ENCODE measurements around the gene ATF7IP2.
"Not testable (repeated sequence)": the region's sequence is repeated elsewhere in the genome, so short reads cannot be mapped to it uniquely, and the experiment has no call there.

ATF7IP2 gene, protein sequence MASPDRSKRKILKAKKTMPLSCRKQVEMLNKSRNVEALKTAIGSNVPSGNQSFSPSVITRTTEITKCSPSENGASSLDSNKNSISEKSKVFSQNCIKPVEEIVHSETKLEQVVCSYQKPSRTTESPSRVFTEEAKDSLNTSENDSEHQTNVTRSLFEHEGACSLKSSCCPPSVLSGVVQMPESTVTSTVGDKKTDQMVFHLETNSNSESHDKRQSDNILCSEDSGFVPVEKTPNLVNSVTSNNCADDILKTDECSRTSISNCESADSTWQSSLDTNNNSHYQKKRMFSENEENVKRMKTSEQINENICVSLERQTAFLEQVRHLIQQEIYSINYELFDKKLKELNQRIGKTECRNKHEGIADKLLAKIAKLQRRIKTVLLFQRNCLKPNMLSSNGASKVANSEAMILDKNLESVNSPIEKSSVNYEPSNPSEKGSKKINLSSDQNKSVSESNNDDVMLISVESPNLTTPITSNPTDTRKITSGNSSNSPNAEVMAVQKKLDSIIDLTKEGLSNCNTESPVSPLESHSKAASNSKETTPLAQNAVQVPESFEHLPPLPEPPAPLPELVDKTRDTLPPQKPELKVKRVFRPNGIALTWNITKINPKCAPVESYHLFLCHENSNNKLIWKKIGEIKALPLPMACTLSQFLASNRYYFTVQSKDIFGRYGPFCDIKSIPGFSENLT

DNA sequence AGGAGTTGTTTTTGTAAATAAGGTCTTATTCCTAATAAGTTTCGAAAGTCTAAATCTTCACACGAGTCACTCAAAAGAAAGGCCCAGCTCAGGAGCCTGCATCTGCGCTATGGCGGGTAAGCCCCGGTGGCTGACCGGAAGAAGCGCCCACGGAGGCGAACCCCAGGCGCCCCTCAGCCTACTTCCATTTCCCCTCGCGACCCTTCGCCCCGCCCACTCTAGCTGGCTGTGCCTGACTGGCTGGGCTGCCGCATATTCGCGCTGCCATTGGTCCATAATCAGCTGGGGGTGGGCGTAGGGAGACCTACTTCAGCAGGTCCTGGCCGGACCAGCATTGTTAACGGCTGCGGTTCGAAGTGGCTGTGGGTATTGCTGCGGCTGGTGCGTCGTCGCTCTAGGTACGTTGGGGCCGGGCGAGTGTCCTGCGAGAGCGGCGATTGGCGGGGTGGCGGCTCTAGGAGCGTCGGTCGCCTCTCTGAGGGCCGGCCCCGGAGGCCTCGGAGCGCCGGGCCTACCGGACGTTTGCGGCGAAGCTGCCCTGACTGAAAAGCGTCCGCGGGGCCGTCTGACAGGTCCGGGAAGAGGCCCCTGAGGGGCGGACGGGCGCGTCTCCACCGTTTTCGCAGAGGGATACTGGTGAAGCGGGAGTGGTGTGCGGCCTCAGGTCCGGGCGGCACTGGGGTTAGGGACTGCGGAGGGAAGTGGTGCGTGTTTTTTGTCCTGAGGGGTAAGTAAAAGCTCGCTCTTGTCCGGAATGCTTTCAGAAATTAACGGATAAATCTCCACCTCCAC is at the start of gene ATF7IP2:
TSS of gene ATF7IP2 (plus strand) at position 337 of the 792 bp plus-strand sequence. CDS start 44,560 bp downstream, outside the sequence.
- H3K27ac ChIP-seq (ENCODE audit: low read depth, low read length), result no peak within 1 kb of the TSS
- H3K4me1 ChIP-seq (ENCODE audit: insufficient read depth, low read length), result peaks cover 11% of the 10 kb centered on the region
- no peaks in the 10 kb centered on the region for H3K36me3 ChIP-seq (ENCODE audit: insufficient read depth, low read length)
- peak within 1 kb of the TSS; percentile 82 to 83 for H3K4me3 ChIP-seq (ENCODE audit: low read depth in 1 of 2, low read length in 2 of 2)
- no peaks in the 10 kb centered on the region for H3K27me3 ChIP-seq (ENCODE audit: control insufficient read depth in 1 of 2, insufficient read depth in 2 of 2, low read length in 2 of 2)
- H3K9me3 ChIP-seq (ENCODE audit: low read length), result no peaks in the 10 kb centered on the region
- peak within 1 kb of the TSS; percentile 68 for H3K9ac ChIP-seq (ENCODE audit: low read length)

DNA sequence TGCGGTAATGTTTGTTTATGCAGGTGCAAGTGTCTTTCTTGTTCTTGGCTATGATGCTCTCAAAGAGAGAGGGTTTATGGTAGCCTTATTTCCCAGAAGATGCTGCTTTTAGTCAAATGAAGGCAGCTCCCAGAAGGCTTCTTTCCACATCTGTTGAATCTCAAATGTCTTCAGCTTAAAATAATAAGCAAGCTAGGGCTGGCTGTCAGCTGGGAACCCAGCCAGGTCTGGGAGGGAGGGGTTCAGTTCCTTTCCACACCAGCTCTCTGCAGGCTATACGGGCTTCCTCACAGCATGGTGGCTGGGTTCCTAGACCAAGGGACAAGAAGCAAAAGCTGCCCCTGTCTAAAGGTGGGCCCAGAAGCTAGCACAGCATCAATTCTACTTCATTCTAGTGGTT is 47.4 kb upstream of the ATF7IP2 start:
- H3K27me3 ChIP-seq (ENCODE audit: control insufficient read depth in 1 of 2, insufficient read depth in 2 of 2, low read length in 2 of 2), result no peaks in the 10 kb centered on the region
- H3K9me3 ChIP-seq (ENCODE audit: low read length), result no peaks in the 10 kb centered on the region
- H3K36me3 ChIP-seq (ENCODE audit: insufficient read depth, low read length), result no peaks in the 10 kb centered on the region
- no peak overlapping the region for H3K4me3 ChIP-seq (ENCODE audit: low read depth in 1 of 2, low read length in 2 of 2)
- H3K27ac ChIP-seq (ENCODE audit: low read depth, low read length), result no peak overlapping the region
- no peaks in the 10 kb centered on the region for H3K4me1 ChIP-seq (ENCODE audit: insufficient read depth, low read length)
- H3K9ac ChIP-seq (ENCODE audit: low read length), result no peak overlapping the region

DNA sequence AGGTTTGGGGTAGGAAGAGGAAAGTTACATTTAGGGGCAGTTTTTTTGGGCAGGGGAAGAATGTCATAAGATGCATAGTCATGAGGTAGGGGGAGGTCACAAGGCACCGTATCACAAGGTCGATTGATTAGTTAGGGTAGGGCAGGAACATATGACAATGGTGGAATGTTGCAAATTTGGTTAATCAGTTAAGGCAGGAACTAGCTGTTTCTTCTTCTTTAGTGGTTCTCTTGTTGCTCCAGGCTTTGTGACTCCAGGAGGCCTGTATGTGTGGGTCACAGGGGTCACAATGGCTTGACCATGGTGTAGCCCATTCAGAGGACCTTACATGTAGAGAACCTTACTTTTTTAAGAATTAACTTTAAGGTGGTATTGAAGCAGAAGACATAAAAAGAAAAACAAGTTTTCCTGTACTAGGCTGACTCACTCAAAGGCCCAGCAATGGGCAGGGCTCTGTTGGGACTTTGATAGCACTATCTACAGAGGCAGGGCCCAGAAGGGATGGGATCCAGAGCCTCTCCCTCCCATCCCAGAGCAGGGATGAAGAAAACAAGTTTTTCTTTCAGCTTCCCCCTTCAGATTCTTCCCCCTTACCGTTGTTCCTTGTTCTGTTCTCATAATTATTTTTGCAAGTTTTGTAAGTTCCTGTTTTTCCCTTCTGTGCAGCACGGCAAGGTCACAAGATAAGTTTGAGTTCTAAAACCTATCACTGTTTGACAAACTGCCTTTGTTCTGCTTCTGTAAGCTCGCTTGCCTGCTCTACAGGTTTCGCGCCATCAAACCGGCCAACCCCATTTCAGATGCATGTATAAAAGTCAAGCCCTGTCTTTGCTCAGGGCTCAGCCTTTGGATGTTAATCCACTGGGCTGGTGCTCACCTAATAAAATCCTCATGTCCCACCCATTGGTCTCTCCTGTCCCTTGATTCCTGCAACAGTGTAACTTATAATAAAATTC is 45.8 kb upstream of the ATF7IP2 start:
- Histone ChIP-seq H3K36me3 (ENCODE audit: insufficient read depth, low read length) (no peaks in the 10 kb centered on the region), H3K9me3 (ENCODE audit: low read length) (peaks cover 3% of the 10 kb centered on the region), H3K27ac (ENCODE audit: low read depth, low read length) (no peak overlapping the region)

DNA sequence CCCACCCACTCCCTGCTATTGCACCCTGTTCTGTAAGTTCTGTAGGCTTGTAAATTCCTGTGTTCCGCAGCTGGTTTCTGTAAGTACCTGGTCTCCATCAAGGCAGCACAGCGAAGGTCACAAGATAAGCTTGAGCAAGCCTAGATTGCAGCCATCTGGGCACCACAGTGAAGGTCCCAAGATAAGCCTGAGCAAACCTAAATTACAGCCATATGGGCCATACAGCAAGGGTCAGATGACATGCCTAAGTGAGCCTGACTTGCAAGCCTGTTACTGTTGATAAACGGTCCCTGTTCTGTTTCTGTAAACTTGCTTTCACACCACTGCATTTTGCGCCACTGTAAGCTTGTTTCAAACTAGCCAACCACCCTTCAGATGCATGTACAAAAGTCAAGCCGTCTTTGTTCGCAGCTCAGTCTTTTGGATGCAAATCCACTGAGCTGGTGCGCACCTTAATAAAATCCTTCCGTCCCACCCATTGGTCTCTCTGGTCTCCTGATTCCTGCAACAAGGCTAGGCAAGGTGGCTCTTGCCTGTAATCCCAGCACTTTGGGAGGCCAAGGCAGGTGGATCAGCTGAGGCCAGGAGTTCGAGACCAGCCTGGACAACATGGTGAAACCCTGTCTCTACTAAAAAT is 42.6 kb upstream of the ATF7IP2 start:
- H3K4me3 ChIP-seq (ENCODE audit: low read depth in 1 of 2, low read length in 2 of 2), result no peak overlapping the region
- H3K9me3 ChIP-seq (ENCODE audit: low read length), result peaks cover 3% of the 10 kb centered on the region

More for the DNA sequence above, 45.8 kb upstream of the ATF7IP2 start:
- H3K27me3 ChIP-seq (ENCODE audit: control insufficient read depth in 1 of 2, insufficient read depth in 2 of 2, low read length in 2 of 2), result no peaks in the 10 kb centered on the region
- no peak overlapping the region for H3K9ac ChIP-seq (ENCODE audit: low read length)
- H3K4me1 ChIP-seq (ENCODE audit: insufficient read depth, low read length), result no peaks in the 10 kb centered on the region
- H3K4me3 ChIP-seq (ENCODE audit: low read depth in 1 of 2, low read length in 2 of 2), result no peak overlapping the region

DNA sequence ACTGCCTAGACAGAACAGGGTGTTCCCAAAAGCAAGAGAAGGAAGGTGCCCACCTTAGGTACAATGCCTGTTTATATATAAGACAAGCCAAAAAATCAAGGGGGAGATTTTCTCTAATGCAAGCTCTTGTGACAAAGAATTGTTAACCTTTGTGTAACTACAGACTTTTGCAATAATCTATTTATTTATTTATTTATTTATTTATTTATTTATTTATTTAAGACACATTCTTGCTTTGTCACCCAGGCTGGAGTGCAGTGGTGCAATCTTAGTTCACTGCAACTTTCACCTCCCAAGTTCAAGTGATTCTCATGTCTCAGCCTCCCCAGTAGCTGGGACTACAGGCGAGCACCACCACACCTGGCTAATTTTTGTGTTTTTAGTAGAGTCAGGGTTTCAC is 41.2 kb upstream of the ATF7IP2 start:
- H3K27me3 ChIP-seq (ENCODE audit: control insufficient read depth in 1 of 2, insufficient read depth in 2 of 2, low read length in 2 of 2); H3K9me3 ChIP-seq (ENCODE audit: low read length); H3K4me1 ChIP-seq (ENCODE audit: insufficient read depth, low read length); H3K9ac ChIP-seq (ENCODE audit: low read length); H3K36me3 ChIP-seq (ENCODE audit: insufficient read depth, low read length); H3K4me3 ChIP-seq (ENCODE audit: low read depth in 1 of 2, low read length in 2 of 2); H3K27ac ChIP-seq (ENCODE audit: low read depth, low read length): not testable (repeated sequence)

More for the DNA sequence above, 42.6 kb upstream of the ATF7IP2 start:
- Histone ChIP-seq H3K9ac (ENCODE audit: low read length) (no peak overlapping the region), H3K4me1 (ENCODE audit: insufficient read depth, low read length) (no peaks in the 10 kb centered on the region), H3K27me3 (ENCODE audit: control insufficient read depth in 1 of 2, insufficient read depth in 2 of 2, low read length in 2 of 2) (no peaks in the 10 kb centered on the region), H3K36me3 (ENCODE audit: insufficient read depth, low read length) (no peaks in the 10 kb centered on the region), H3K27ac (ENCODE audit: low read depth, low read length) (no peak overlapping the region)

DNA sequence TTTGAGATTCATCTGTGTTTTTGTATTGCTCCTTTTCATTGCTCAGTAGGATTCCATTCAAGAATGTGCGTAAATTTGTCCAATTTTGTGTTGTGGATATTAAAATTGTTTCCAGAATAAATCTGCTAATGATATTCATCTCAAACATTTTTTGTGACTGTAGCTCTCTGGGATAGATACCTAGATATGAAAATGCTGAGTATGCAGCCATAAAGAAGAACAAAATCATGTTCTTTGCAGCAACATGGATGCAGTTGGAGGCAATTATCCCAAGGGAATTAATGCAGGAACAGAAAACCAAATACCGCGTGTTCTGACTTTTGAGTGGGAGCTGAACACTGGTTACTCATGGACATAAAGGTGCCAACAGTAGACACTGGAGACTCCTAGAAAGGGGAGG is 40.2 kb upstream of the ATF7IP2 start:
- Histone ChIP-seq H3K4me3 (ENCODE audit: low read depth in 1 of 2, low read length in 2 of 2) (no peak overlapping the region), H3K27ac (ENCODE audit: low read depth, low read length) (no peak overlapping the region), H3K9me3 (ENCODE audit: low read length) (peaks cover 3% of the 10 kb centered on the region), H3K9ac (ENCODE audit: low read length) (no peak overlapping the region), H3K4me1 (ENCODE audit: insufficient read depth, low read length) (no peaks in the 10 kb centered on the region), H3K27me3 (ENCODE audit: control insufficient read depth in 1 of 2, insufficient read depth in 2 of 2, low read length in 2 of 2) (no peaks in the 10 kb centered on the region), H3K36me3 (ENCODE audit: insufficient read depth, low read length) (no peaks in the 10 kb centered on the region)

DNA sequence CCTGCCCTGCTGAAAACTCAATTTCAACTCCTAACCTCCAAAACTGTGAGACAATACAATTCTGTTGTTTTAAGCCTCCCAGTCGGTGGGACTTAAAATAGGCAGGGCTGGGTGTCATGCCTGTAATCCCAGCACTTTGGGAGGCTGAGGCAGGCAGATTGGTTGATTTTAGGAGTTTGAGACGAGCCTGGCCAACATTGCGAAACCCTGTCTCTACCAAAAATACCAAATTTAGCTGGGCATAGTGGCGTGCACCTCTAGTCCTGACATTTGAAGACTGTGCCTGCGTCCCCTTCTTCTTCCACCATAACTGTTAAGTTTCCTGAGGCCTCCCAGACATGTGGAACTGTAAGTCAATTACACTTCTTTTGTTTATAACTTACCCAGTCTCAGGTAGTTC is 36.0 kb upstream of the ATF7IP2 start:
- Histone ChIP-seq H3K4me1 (ENCODE audit: insufficient read depth, low read length) (no peaks in the 10 kb centered on the region), H3K36me3 (ENCODE audit: insufficient read depth, low read length) (no peaks in the 10 kb centered on the region), H3K9me3 (ENCODE audit: low read length) (no peaks in the 10 kb centered on the region), H3K9ac (ENCODE audit: low read length) (no peak overlapping the region), H3K4me3 (ENCODE audit: low read depth in 1 of 2, low read length in 2 of 2) (no peak overlapping the region), H3K27ac (ENCODE audit: low read depth, low read length) (no peak overlapping the region), H3K27me3 (ENCODE audit: control insufficient read depth in 1 of 2, insufficient read depth in 2 of 2, low read length in 2 of 2) (no peaks in the 10 kb centered on the region)

DNA sequence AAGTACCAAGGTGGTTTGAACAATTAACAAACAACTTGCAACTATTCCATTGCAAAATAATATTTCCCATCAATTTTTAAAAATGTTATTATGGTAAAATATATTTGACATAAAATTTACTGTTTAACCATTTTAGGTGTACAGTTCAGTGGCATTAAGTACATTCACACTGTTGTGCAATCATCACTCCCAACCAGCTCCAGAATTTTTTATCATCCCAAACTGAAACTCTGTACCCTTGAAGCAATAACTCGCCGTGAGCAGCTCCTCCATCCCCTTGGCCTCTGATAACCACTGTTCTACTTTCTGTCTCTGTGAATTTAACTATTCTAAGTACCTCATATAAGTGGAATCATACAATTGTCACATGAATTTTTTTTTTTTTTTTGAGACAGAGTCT is 33.6 kb upstream of the ATF7IP2 start:
- no peak overlapping the region for H3K4me3 ChIP-seq (ENCODE audit: low read depth in 1 of 2, low read length in 2 of 2)
- H3K36me3 ChIP-seq (ENCODE audit: insufficient read depth, low read length), result no peaks in the 10 kb centered on the region
- no peak overlapping the region for H3K27ac ChIP-seq (ENCODE audit: low read depth, low read length)
- no peak overlapping the region for H3K9ac ChIP-seq (ENCODE audit: low read length)
- H3K4me1 ChIP-seq (ENCODE audit: insufficient read depth, low read length), result no peaks in the 10 kb centered on the region
- no peaks in the 10 kb centered on the region for H3K9me3 ChIP-seq (ENCODE audit: low read length)
- no peaks in the 10 kb centered on the region for H3K27me3 ChIP-seq (ENCODE audit: control insufficient read depth in 1 of 2, insufficient read depth in 2 of 2, low read length in 2 of 2)

DNA sequence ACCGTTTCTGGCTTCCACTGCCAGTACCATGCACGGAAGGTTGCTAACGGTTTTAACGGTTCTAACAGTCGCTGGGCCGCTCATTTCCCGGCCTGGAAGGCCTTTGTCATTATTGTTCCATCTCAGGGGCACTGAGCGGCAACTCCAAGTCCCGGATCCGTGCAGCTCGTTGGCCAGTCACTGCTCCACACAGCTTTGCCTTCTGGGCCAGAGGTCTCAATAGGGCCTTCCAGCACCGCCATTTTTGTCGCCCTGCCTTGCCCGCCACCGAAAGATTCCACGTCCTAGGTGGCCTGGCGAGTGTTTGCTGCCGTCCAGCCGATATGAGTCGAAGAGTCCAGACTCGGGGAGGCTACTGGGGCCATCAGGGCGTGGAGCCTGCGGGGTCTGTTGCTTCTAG is 30.3 kb upstream of the ATF7IP2 start:
- Histone ChIP-seq H3K36me3 (ENCODE audit: insufficient read depth, low read length) (no peaks in the 10 kb centered on the region), H3K27ac (ENCODE audit: low read depth, low read length) (no peak overlapping the region), H3K4me1 (ENCODE audit: insufficient read depth, low read length) (no peaks in the 10 kb centered on the region), H3K4me3 (ENCODE audit: low read depth in 1 of 2, low read length in 2 of 2) (no peak overlapping the region), H3K27me3 (ENCODE audit: control insufficient read depth in 1 of 2, insufficient read depth in 2 of 2, low read length in 2 of 2) (no peaks in the 10 kb centered on the region), H3K9me3 (ENCODE audit: low read length) (no peaks in the 10 kb centered on the region), H3K9ac (ENCODE audit: low read length) (no peak overlapping the region)
